GM19025 (cell line): ENCODE data around the gene HEBP2.
"Not testable (repeated sequence)": the region's sequence is repeated elsewhere in the genome, so short reads cannot be mapped to it uniquely, and the experiment has no call there.

Source experiments
- ATAC-seq: cut with Tn5 transposase; IDR thresholded peaks from one replicate; pipeline ENCODE4 v1.9.1; 2021; ENCODE audit warnings: mild to moderate bottlenecking, low read depth, moderate library complexity; ENCODE audit not compliant: unreplicated experiment

Gene HEBP2, protein sequence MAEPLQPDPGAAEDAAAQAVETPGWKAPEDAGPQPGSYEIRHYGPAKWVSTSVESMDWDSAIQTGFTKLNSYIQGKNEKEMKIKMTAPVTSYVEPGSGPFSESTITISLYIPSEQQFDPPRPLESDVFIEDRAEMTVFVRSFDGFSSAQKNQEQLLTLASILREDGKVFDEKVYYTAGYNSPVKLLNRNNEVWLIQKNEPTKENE

DNA sequence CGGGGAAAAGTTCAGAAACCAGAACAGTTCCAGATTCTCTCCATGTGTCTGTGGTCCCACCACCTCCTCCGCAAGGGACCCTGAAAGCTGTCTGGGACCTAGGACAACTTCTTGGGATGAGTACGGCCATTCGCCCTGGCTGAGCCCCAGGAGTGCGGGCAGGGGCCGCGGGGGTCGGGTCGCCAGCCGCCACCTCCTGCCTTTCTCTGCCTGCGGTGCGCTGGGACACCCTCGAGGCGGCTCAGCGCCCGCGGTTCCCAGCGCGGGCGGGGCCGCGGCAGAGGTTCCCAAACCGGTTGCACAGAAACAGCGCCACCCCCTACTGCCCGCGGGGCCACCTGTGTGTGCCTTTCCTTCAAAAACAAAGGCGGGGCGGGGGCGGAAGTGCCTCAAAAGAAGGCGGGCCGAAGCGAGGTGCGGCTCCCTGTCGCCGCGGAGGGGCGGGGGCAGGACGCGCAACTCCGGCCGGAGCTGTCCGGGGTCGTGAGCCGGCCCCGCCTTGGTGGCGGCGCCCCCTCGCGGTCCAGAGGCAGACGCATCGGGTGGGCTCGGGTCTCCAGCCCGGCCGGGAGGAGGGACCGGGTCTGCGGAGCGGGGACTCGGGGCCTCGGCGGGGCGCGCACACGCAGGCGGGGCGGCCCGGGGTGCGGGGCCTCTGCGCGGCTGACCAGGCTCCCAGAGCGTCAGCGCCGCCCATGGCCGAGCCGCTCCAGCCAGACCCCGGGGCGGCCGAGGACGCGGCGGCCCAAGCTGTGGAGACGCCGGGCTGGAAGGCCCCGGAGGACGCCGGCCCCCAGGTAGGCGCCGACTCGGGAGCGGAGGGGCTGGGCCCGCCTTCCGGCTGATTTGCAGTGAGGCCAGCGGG lies at the start of gene HEBP2:
HEBP2 (plus strand) TSS at position 423 of the 865 bp plus-strand sequence; CDS start at position 696, 273 bp downstream.
- peak; percentile 93 for ATAC-seq

- ATAC-seq: no peak
Measured at GRCh38 chr6:138357928-138358327, 46.1 kb upstream of the HEBP2 start.

GRCh38 chr6:138368684-138369083 lies 35.3 kb upstream of the HEBP2 start:
- ATAC-seq: not testable (repeated sequence)

DNA sequence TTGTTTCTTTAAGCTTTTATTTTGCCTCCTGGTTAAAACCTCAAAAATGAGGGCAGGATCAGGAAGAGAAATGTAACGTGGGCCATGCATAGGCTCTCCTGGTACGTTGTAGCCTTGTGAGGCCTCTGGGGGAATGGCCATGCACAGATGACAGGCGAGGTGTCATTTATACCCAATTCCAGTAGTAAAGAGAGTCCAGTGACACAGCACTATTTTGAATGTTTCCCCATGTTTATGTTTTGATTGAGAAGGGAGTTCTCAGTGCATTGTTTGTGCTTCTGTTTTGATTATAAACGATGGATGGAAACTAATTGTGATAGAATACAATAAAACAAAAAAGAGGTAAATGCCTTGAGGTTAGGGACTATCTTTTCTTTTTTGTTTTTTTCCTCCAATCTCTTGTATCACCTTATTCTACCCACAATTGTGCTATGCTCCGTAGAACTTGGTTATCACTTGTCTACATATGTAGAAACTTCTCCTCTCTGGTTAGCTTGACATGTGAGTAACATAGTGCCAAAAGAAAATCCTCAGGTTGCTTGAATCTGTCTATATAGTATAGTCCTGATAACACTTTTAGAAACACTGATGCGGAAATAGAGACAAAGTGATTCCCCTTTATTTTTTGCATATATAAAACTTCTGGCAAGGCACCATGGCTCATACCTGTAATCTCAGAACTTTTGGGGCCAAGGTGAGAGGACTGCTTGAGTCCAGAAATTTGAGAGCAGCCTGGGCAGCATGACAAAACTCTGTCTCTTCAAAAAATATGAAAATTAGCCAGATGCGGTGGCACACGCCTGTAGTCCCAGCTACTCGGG lies 33.2 kb upstream of the HEBP2 start:
- ATAC-seq: no peak

DNA sequence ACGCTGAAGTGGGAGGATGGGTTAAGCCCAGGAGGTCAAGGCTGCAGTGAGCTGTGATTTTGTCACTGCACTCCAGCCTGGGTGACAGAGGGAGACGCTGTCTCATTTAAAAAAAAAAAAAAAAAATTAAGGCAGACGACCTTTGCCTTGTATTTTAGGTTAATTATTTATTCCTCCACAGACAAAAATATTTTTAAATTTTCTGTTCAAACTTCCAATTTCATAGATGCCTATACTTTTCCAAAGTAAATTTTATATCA lies 32.6 kb upstream of the HEBP2 start:
- ATAC-seq: no peak

DNA sequence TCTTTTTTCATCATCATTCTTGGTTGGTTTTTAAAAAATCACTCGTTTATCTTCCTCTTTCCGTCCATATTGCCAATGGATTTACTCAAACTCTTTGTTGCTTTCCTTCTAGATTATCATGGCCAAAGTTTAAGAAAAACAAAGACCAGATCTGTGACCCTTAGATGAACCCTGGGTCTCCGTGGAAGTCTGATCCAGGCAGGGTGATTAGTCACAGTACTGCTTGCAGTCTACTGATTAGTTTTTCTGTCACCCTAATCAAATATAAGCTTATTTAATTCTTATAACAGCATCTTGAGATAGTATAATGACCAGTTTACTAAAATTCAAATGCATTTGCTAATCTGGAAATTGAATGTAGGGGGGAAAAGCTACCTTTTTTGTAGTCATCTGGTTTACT lies 32.3 kb upstream of the HEBP2 start:
- ATAC-seq: no peak

- no peak for ATAC-seq
Measured at GRCh38 chr6:138372711-138373463, 31.1 kb upstream of the HEBP2 start.

GRCh38 chr6:138374230-138374629 lies 29.8 kb upstream of the HEBP2 start:
- ATAC-seq: no peak

DNA sequence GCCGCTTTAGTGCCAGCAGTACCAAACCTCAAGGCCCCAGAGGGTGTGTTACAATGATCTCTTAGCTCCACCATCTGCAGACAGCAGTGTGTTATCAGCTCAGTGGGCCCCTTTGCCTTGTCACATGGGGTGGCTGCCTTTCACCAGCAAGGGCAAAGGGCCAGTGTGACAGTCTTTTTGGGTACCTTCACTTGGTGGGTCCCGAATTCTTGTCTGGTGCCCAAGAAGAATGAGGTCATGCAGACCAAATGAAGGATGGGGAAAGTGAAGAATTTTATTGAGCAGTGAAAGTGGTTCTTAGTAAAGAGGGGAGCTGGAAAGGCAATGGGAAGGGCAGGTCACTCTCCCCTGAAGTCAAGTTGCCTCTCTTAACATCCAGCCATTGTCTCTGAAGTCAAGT lies 29.2 kb upstream of the HEBP2 start:
- no peak for ATAC-seq

DNA sequence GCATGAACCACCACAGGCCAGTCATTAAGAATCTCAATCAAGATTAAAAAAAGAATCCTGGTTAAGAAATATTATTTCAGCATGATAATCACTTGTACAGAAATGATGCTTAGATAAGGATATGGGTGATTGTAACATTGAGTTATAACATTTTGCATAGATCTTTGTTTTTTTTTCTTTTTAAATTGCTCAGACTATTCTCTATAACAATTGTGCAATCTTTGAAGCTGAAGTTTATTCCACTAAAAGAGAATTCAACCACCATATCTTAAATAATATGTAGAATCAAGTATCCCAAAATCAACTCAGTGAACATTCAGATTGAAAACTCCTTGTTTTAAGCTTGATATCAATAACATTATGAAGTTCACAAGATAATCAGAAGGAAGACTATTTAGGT lies 27.0 kb upstream of the HEBP2 start:
- ATAC-seq: no peak

- no peak for ATAC-seq
Measured at GRCh38 chr6:138377844-138378243, 26.2 kb upstream of the HEBP2 start, which contains the start of gene SMIM28. Gene SMIM28 (plus strand): TSS chr6:138377905. CDS start chr6:138378073, 168 bp downstream.

DNA sequence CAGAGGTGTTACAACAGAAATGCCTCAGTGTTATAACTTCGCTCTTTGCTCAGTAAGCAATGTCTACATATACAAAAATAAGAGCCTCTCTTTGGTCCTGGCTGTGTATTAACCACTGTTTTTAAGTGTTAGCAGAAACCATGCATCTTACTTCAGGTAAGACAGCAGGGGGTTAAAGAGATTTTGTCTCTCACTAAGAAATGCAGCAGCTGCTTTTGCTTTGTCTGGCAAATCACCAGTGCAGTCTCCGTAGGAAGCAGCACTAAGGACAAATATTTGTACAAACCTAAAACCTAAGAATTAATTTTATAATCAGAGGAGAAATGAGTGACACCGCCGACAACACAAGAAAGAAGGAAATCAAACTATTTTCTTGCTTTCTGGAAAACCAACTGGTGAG lies 25.6 kb upstream of the HEBP2 start:
- no peak for ATAC-seq

DNA sequence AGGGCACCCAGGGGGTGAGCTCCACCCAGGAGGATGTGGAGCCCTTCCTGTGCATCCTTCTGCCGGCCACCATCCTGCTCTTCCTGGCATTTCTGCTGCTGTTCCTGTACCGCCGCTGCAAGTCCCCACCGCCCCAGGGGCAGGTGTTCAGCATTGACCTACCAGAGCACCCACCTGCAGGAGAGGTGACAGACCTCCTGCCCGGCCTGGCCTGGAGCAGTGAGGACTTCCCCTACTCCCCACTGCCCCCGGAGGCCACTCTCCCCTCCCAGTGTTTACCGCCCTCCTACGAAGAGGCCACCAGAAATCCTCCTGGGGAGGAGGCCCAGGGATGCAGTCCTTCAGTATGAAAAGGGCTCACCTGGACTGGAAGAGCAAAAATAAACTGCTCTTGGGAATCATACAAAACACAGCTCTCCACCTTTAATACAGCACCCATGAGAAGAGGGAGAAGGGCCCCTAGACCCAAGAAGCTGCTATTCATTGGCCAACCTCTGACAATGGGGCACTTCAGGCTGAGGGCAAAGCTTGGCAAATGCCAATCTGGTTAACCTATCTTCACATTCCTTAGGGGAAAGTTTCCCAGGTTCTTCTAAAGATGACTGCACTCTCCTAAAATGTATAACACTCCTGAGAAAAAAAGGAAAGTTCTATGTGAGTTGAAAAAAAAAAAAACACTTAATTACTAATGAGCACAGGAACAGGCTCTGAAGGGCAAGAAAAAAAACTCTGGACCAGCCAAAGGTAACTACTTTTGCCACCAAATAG lies 21.3 kb upstream of the HEBP2 start:
- ATAC-seq: no peak

DNA sequence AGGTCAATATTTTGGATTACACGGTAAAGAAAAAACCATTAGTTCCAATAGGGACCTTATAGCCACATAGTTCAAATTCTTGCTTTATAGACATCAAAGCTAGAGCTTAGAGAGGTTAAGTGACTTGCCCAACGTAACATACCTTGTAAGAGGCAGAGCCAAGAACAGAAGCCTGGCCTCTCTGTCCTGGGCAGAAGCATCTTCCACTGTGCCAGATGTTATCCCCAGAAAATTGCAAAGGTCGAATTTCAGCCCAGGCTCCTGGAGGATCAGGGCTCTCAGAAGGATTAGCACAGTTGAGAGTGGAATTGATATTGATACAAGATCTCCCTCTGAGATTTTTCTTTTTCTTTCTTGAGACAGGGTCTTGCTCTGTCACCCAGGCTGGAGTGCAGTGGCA lies 20.2 kb upstream of the HEBP2 start:
- ATAC-seq: no peak

GRCh38 chr6:138386897-138387296 lies 17.1 kb upstream of the HEBP2 start:
- ATAC-seq: no peak

DNA sequence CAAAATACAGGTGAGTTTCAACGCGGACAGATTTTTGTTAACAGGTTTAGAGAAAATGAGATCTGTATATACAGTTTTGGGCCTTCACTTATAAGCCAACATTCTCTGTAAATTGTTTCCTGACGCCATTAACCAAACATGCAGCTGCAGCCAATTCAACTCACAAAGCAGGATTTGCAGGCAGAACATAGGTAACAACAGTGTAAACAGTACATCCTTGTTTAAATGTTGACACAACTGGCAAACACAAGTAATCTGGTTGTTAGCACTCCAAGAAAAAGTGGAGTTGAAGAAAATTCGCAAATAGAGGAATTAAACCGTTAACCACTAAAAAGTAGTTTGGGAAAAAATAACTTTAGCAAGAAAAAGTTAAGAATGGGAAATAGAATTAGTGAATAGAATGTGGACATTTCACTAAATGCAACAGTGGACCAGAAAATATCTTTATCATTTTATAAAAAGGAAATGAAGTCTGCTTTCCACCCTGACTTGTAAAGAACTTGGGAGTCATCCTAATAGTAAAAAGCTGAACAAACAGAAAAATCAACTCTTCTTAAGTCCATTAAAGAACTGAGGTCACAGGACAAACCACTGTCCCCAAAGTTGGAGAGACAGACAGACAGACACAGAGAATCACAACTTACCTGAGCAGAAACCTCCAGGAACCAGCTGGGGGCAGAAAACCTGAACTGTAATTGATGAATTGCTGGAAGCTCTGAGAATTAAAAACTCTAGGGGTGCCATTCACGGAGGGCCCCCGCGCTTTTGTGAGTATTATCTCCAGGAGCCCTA lies 16.2 kb upstream of the HEBP2 start:
- ATAC-seq: no peak

GRCh38 chr6:138389551-138389950 lies 14.5 kb upstream of the HEBP2 start:
- ATAC-seq: no peak

- no peak for ATAC-seq
Measured at GRCh38 chr6:138393871-138394783, 9.9 kb upstream of the HEBP2 start.
